K562 (cell line): ENCODE results near the gene UGT1A6. TPM values are rescaled to one million over a fixed set of nuclear protein-coding genes. Genes with fewer than 3 reads are reported as not detected.

Experiments
- ATAC-seq: fragments of 200-7000 bp; cut with Tn5 transposase; 3 replicates; pipeline ENCODE4 v1.9.1; 2020; ENCODE audit warnings: moderate library complexity
- BruUV-seq: library from RNA; stranded (reverse); fragments of 400-500 nt; replicated peaks from 2 replicates; lab custom pipeline; 2021; lab: Mats Ljungman, UMichigan
- CTCF ChIA-PET: fragments of 300-600 bp; formaldehyde crosslinking; extraction: SDS; loops from one replicate; lab custom pipeline; 2021; ENCODE audit warnings: low intra/inter-chr PET ratio; lab: Yijun Ruan, JAX
- POLR2A ChIA-PET: fragments of 300-600, 350-650 bp; sonication (Branson Sonifier 250); formaldehyde crosslinking; extraction: SDS; loops from one replicate; lab custom pipeline; 2021; ENCODE audit warnings: antibody characterized with exemption, inconsistent platforms; lab: Yijun Ruan, JAX
- DNase-seq, 4 experiments: peaks; one replicate each; pipeline versions ENCODE4 v3.0.0 to v3.0.0-alpha.2; 2011 to 2018; ENCODE audit warnings: low spot score in 3 of 4, mixed read lengths in 3 of 4; ENCODE audit errors: extremely low read depth in 1 of 4
- FAIRE-seq: peaks from 2 replicates; lab custom pipeline; 2011; peaks lifted over from hg19 to GRCh38; lab: Jason Lieb, UNC
- H2AFZ ChIP-seq: 2 replicates; pipeline ENCODE4 v1.6.0; 2011; ENCODE audit warnings: low read depth, low read length, control low read depth, inconsistent platforms
- H3K27ac ChIP-seq: fragments of 200-600 bp; 3 replicates; pipeline ENCODE4 v1.8.0; 2011; ENCODE audit warnings: low read depth, mild to moderate bottlenecking, control low read depth, inconsistent platforms, low read length, moderate library complexity, mixed read lengths; ENCODE audit errors: extremely low read depth
- H3K27me3 ChIP-seq, 2 experiments: fragments of 300-600 bp in 1 of 2; 2 replicates in 1 of 2; 3 replicates in 1 of 2; pipeline versions ENCODE4 v1.6.0 to v1.8.0; 2011; ENCODE audit warnings: inconsistent platforms in 2 of 2, low read length in 2 of 2, mild to moderate bottlenecking in 1 of 2, mixed read lengths in 1 of 2, moderate library complexity in 1 of 2; ENCODE audit not compliant: control insufficient read depth in 2 of 2, insufficient read depth in 2 of 2
- H3K36me3 ChIP-seq: fragments of 300-600 bp; 3 replicates; pipeline ENCODE4 v1.8.0; 2011; ENCODE audit warnings: mild to moderate bottlenecking, low read length, inconsistent platforms; ENCODE audit not compliant: control insufficient read depth, insufficient read depth
- H3K4me1 ChIP-seq, 2 experiments: fragments of 200-600 bp in 1 of 2; replicated peaks in 1 of 2; 2 replicates in 1 of 2; 3 replicates in 1 of 2; pipeline versions ENCODE4 v1.5.1 to v1.8.0; 2011; ENCODE audit warnings: inconsistent platforms in 2 of 2, low read length in 2 of 2, mild to moderate bottlenecking in 1 of 2, mixed read lengths in 1 of 2, moderate library complexity in 1 of 2; ENCODE audit not compliant: control insufficient read depth in 2 of 2, insufficient read depth in 2 of 2
- H3K4me2 ChIP-seq: 2 replicates; pipeline ENCODE4 v1.6.1; 2011; ENCODE audit warnings: low read length, control low read depth, inconsistent platforms, mixed read lengths; ENCODE audit not compliant: insufficient read depth
- H3K4me3 ChIP-seq: fragments of 200-600 bp; sonication (generic), shearing (Covaris generic); 2 replicates; pipeline ENCODE4 v1.5.1; 2016; ENCODE audit warnings: control low read depth, inconsistent platforms
- H3K79me2 ChIP-seq: fragments of 200-600 bp; 3 replicates; pipeline ENCODE4 v1.8.0; 2011; ENCODE audit warnings: low read length, inconsistent platforms; ENCODE audit not compliant: control insufficient read depth, insufficient read depth
- H3K9ac ChIP-seq, 2 experiments: 2 replicates each; pipeline versions ENCODE4 v1.6.0 to v1.6.1; 2011; ENCODE audit warnings: low read depth in 2 of 2, low read length in 2 of 2, control low read depth in 1 of 2, inconsistent platforms in 1 of 2, mild to moderate bottlenecking in 1 of 2, mixed read lengths in 1 of 2; ENCODE audit not compliant: insufficient read depth in 1 of 2
- H3K9me1 ChIP-seq: one replicate; pipeline ENCODE4 v1.6.0; 2011; ENCODE audit warnings: inconsistent platforms, mild to moderate bottlenecking, low read length, moderate library complexity; ENCODE audit not compliant: control insufficient read depth, insufficient read depth
- H3K9me3 ChIP-seq: replicated peaks from 2 replicates; pipeline ENCODE4 v1.5.1; 2011; ENCODE audit warnings: low read depth, low read length, inconsistent platforms; ENCODE audit not compliant: control insufficient read depth, insufficient read depth
- H4K20me1 ChIP-seq: replicated peaks from 2 replicates; pipeline ENCODE4 v1.6.1; 2011; ENCODE audit warnings: low read length, inconsistent platforms, mixed read lengths; ENCODE audit not compliant: control insufficient read depth, insufficient read depth
- BCOR ChIP-seq: fragments of 450-650 bp; IDR thresholded peaks from 2 replicates; pipeline ENCODE4 v1.6.1; 2016
- CCAR2 ChIP-seq: fragments of 200-400 bp; formaldehyde crosslinking; IDR thresholded peaks from 2 replicates; pipeline ENCODE4 v1.6.1; 2017; ENCODE audit warnings: mild to moderate bottlenecking, low read depth, low read length
- E2F4 ChIP-seq: sonication (generic); formaldehyde crosslinking; IDR thresholded peaks from 2 replicates; pipeline ENCODE4 v1.8.0; 2022; ENCODE audit warnings: mild to moderate bottlenecking, low read depth, missing genetic modification reagents
- ILF3 ChIP-seq: fragments of 450-650 bp; IDR thresholded peaks from 2 replicates; pipeline ENCODE4 v1.6.1; 2018; ENCODE audit warnings: antibody characterized with exemption, mild to moderate bottlenecking, moderate library complexity, borderline replicate concordance
- KAT7 ChIP-seq: sonication (generic); formaldehyde crosslinking; IDR thresholded peaks from 2 replicates; pipeline ENCODE4 v1.8.0; 2022; ENCODE audit warnings: missing genetic modification reagents, mild to moderate bottlenecking, borderline replicate concordance
- KDM2B ChIP-seq: fragments of 250-450 bp; sonication (Bioruptor Pico); IDR thresholded peaks from 2 replicates; pipeline ENCODE4 v1.8.0; 2021; ENCODE audit warnings: mild to moderate bottlenecking, moderate library complexity
- OTX1 ChIP-seq: fragments of 450-650 bp; formaldehyde crosslinking; IDR thresholded peaks from 2 replicates; pipeline ENCODE4 v1.4.0; 2022; ENCODE audit warnings: mild to moderate bottlenecking
- PHB2 ChIP-seq: fragments of 450-650 bp; IDR thresholded peaks from 2 replicates; pipeline ENCODE4 v1.6.1; 2017; ENCODE audit warnings: low read depth
- PRMT5 ChIP-seq: sonication (generic); formaldehyde crosslinking; IDR thresholded peaks from 2 replicates; pipeline ENCODE4 v1.5.0; 2020; ENCODE audit warnings: missing genetic modification reagents
- U2AF1 ChIP-seq: fragments of 200-400 bp; formaldehyde crosslinking; optimal IDR thresholded peaks from 2 replicates; pipeline ENCODE3; 2017; ENCODE audit warnings: mild to moderate bottlenecking, low read depth, low read length, moderate library complexity
- ZNF780A ChIP-seq: fragments of 250-450 bp; sonication (Bioruptor Pico); IDR thresholded peaks from 2 replicates; pipeline ENCODE4 v1.5.0; 2021; ENCODE audit warnings: mild to moderate bottlenecking
- ZZZ3 ChIP-seq: fragments of 450-650 bp; IDR thresholded peaks from 2 replicates; pipeline ENCODE4 v1.6.1; 2016; ENCODE audit warnings: antibody characterized with exemption, mild to moderate bottlenecking, moderate library complexity
- WGBS: fragments of 100-300 bp; shearing (Covaris generic); methylation state at CpG from one replicate; pipeline ENCODE4 v1.1.6; 2016; ENCODE audit warnings: low coverage, mixed read lengths; ENCODE audit not compliant: insufficient coverage; ENCODE audit errors: missing lambda C conversion rate; 5-methylcytosine and 5-hydroxymethylcytosine counted together
- in situ Hi-C: fragments of 300-500 bp; cut with MboI; formaldehyde crosslinking; loops from 4 replicates; pipeline ENCODE4 v1.15.0; 2018; ENCODE audit warnings: inconsistent platforms, mixed read lengths
- intact Hi-C: fragments of 100-400 bp; cut with micrococcal nuclease; formaldehyde crosslinking; loops from 2 replicates; pipeline ENCODE4 v1.14.2; 2022
- polyA plus RNA-seq, 8 experiments: library from polyadenylated mRNA; depleted of rRNA in 4 of 8; stranded (reverse) in 5 of 8; unstranded in 3 of 8; fragments of >200 nt; fragmentation: Nextera tagmentation in 2 of 8; fragmentation: Illumina TruSeq in 1 of 8; extraction: Ambion mirVana in 2 of 8; extraction: Trizol in 1 of 8; gene quantifications; 2 replicates each; pipeline versions ENCODE4 v1.2.1 to v1.2.3, GENCODE V29; 2011 to 2014; ENCODE audit warnings: inconsistent platforms in 1 of 8, missing spikeins in 1 of 8
- total RNA-seq, 7 experiments: library from RNA; depleted of rRNA in 6 of 7; stranded (reverse); fragments of >200 nt in 6 of 7; fragmentation: Illumina TruSeq in 2 of 7; extraction: Trizol in 2 of 7; gene quantifications; 2 replicates each; pipeline versions ENCODE4 v1.2.1 to v1.2.3, GENCODE V29; 2011 to 2021; ENCODE audit warnings: low replicate concordance in 1 of 7
- TF ChIP-seq, protein P1 (sequence below): sonication (generic); formaldehyde crosslinking; IDR thresholded peaks from 2 replicates; pipeline ENCODE4 v1.8.0; 2023; ENCODE audit warnings: mild to moderate bottlenecking, missing genetic modification reagents
- TF ChIP-seq, protein P2 (sequence below): fragments of 250-450 bp; sonication (Bioruptor Pico); IDR thresholded peaks from 2 replicates; pipeline ENCODE4 v1.4.0; 2020; ENCODE audit warnings: mild to moderate bottlenecking, moderate library complexity, borderline replicate concordance
- TF ChIP-seq, protein P3 (sequence below): fragments of 450-650 bp; conservative IDR thresholded peaks from 2 replicates; pipeline ENCODE4 v1.6.1; 2016; ENCODE audit warnings: missing genetic modification characterization, low read depth, mild to moderate bottlenecking, missing compliant biosample characterization, moderate library complexity

Gene UGT1A6
- total and polyA plus RNA-seq, 9 of the 15 experiments (the other 6 are each of a cell fraction or from before 2014, with no cell fraction given) = not detected

GRCh38 chr2:233671290-233672161 lies 21.2 kb upstream of the UGT1A6 start, which contains the start of gene UGT1A9 (continued):
- TF ChIP-seq, protein P1, sequence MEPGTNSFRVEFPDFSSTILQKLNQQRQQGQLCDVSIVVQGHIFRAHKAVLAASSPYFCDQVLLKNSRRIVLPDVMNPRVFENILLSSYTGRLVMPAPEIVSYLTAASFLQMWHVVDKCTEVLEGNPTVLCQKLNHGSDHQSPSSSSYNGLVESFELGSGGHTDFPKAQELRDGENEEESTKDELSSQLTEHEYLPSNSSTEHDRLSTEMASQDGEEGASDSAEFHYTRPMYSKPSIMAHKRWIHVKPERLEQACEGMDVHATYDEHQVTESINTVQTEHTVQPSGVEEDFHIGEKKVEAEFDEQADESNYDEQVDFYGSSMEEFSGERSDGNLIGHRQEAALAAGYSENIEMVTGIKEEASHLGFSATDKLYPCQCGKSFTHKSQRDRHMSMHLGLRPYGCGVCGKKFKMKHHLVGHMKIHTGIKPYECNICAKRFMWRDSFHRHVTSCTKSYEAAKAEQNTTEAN = no peak
- TF ChIP-seq ILF3 (no peak), KDM2B (CRISPR knock-in tag) (no peak), U2AF1 (no peak), PHB2 (no peak), ZNF780A (CRISPR knock-in tag) (no peak)

DNA sequence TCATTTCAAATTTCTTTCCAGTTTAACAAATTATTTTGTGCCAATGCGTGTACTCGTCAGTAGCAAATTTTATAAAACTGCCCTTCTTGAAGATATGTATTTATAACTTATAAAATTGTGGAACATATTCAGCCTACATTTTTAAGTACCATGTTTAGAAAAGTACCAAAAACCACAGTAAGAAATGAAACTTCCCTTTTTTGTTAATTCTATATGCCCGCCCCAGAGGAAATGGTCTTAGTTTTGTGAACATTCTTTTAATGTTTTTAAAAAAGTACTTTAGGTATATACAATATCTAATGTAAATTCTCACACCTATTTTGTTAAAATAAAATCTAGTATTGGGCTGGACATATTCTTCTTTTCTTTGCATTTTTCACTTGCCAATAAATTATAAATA lies 19.8 kb upstream of the UGT1A6 start:
- ATAC-seq (no peak), FAIRE-seq (no peak), DNase-seq (no peak)
- H3K4me1 ChIP-seq = no peaks in the 10 kb centered on the region
- no peak overlapping the region for H3K9ac ChIP-seq
- CTCF ChIA-PET = no interaction called here
- H3K27ac ChIP-seq = no peak overlapping the region
- no TSS peak for BruUV-seq
- H2AFZ ChIP-seq = no peak overlapping the region
- no peaks in the 10 kb centered on the region for H4K20me1 ChIP-seq
- H3K27me3 ChIP-seq = no peaks in the 10 kb centered on the region
- no peak overlapping the region for H3K4me2 ChIP-seq
- POLR2A ChIA-PET = no interaction called here
- WGBS = 3% methylated on average over 3 of the region's 3 CpGs
- no peaks in the 10 kb centered on the region for H3K9me1 ChIP-seq
- H3K4me3 ChIP-seq = no peak overlapping the region
- intact Hi-C loops = no loop called here
- in situ Hi-C loops = no loop called here
- no peaks in the 10 kb centered on the region for H3K79me2 ChIP-seq
- H3K9me3 ChIP-seq = no peaks in the 10 kb centered on the region
- H3K36me3 ChIP-seq = no peaks in the 10 kb centered on the region
- TF ChIP-seq CCAR2 (no peak), KAT7 (CRISPR knock-in tag) (no peak), PRMT5 (CRISPR knock-in tag) (no peak), BCOR (no peak), ZZZ3 (no peak), OTX1 (CRISPR knock-in tag) (no peak), E2F4 (CRISPR knock-in tag) (no peak)
- TF ChIP-seq, protein P2, sequence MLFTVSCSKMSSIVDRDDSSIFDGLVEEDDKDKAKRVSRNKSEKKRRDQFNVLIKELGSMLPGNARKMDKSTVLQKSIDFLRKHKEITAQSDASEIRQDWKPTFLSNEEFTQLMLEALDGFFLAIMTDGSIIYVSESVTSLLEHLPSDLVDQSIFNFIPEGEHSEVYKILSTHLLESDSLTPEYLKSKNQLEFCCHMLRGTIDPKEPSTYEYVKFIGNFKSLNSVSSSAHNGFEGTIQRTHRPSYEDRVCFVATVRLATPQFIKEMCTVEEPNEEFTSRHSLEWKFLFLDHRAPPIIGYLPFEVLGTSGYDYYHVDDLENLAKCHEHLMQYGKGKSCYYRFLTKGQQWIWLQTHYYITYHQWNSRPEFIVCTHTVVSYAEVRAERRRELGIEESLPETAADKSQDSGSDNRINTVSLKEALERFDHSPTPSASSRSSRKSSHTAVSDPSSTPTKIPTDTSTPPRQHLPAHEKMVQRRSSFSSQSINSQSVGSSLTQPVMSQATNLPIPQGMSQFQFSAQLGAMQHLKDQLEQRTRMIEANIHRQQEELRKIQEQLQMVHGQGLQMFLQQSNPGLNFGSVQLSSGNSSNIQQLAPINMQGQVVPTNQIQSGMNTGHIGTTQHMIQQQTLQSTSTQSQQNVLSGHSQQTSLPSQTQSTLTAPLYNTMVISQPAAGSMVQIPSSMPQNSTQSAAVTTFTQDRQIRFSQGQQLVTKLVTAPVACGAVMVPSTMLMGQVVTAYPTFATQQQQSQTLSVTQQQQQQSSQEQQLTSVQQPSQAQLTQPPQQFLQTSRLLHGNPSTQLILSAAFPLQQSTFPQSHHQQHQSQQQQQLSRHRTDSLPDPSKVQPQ (CRISPR knock-in tag) = no peak
- TF ChIP-seq, protein P3, sequence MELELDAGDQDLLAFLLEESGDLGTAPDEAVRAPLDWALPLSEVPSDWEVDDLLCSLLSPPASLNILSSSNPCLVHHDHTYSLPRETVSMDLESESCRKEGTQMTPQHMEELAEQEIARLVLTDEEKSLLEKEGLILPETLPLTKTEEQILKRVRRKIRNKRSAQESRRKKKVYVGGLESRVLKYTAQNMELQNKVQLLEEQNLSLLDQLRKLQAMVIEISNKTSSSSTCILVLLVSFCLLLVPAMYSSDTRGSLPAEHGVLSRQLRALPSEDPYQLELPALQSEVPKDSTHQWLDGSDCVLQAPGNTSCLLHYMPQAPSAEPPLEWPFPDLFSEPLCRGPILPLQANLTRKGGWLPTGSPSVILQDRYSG (tag) = no peak
